Retinal pigment epithelial cell (primary cell): ENCODE results near the gene USP20.

Experiments
- DNase-seq: peaks from one replicate; pipeline ENCODE4 v3.0.0-alpha.2; 2010; ENCODE audit warnings: low read depth
- H3K4me3 ChIP-seq: 2 replicates; pipeline ENCODE4 v1.5.1; 2011; ENCODE audit warnings: mild to moderate bottlenecking, low read length, control low read depth, moderate library complexity
- CTCF ChIP-seq: conservative IDR thresholded peaks from 2 replicates; pipeline ENCODE4 v1.5.1; 2011; ENCODE audit warnings: low read depth, low read length, control low read depth, inconsistent platforms

Gene USP20

GRCh38 chr9:129834489-129835127, 650 bp upstream of the USP20 start:
- peak overlapping the region; percentile 96 for H3K4me3 ChIP-seq
- no peak for TF ChIP-seq CTCF
- DNase-seq = no peak

GRCh38 chr9:129835860-129836223, 584 bp downstream of the USP20 start:
- no peak for TF ChIP-seq CTCF
- H3K4me3 ChIP-seq = peak overlapping the region; percentile 96
- no peak for DNase-seq

GRCh38 chr9:129836311-129837007, 1.2 kb downstream of the USP20 start:
- no peak for DNase-seq
- H3K4me3 ChIP-seq = peak overlapping the region; percentile 96
- TF ChIP-seq CTCF = no peak

- TF ChIP-seq CTCF = no peak
- no peak overlapping the region for H3K4me3 ChIP-seq
- DNase-seq = no peak
Observed at GRCh38 chr9:129838707-129839259, 3.5 kb downstream of the USP20 start.

- no peak for DNase-seq
- H3K4me3 ChIP-seq = no peak overlapping the region
- TF ChIP-seq CTCF = no peak
Observed at GRCh38 chr9:129839324-129840023, 4.2 kb downstream of the USP20 start.

GRCh38 chr9:129840034-129840433, 4.8 kb downstream of the USP20 start:
- TF ChIP-seq CTCF = no peak
- H3K4me3 ChIP-seq = no peak overlapping the region
- no peak for DNase-seq

GRCh38 chr9:129841071-129841470, 5.8 kb downstream of the USP20 start:
- TF ChIP-seq CTCF = no peak
- H3K4me3 ChIP-seq = no peak overlapping the region
- DNase-seq = no peak
